NCI-H446 (cell line): Measurements from ENCODE around the gene HRH2.
"Not testable (repeated sequence)": the region's sequence is repeated elsewhere in the genome, so short reads cannot be mapped to it uniquely, and the experiment has no call there.

Source experiments
- DNase-seq, 2 experiments: peaks; one replicate each; lab custom pipeline; 2025; lab: John Stamatoyannopoulos, UW

Gene HRH2

GRCh38 chr5:175646251-175646650 is 11.6 kb upstream of the HRH2 start:
- DNase-seq, result no peak

- no peak for DNase-seq
Observed at GRCh38 chr5:175649967-175650366, 7.9 kb upstream of the HRH2 start.

GRCh38 chr5:175650430-175651205 is 7.3 kb upstream of the HRH2 start:
- not testable (repeated sequence) for DNase-seq

GRCh38 chr5:175652741-175653663 is 4.9 kb upstream of the HRH2 start:
- DNase-seq, result no peak

- no peak for DNase-seq
Observed at GRCh38 chr5:175653763-175654162, 4.1 kb upstream of the HRH2 start.

- DNase-seq, result no peak
Observed at GRCh38 chr5:175654339-175654738, 3.5 kb upstream of the HRH2 start.

- DNase-seq, result no peak
Observed at GRCh38 chr5:175654807-175655206, 3.1 kb upstream of the HRH2 start.

- DNase-seq, result no peak
Observed at GRCh38 chr5:175655411-175655810, 2.5 kb upstream of the HRH2 start.

GRCh38 chr5:175656966-175657365 is 905 bp upstream of the HRH2 start:
- no peak for DNase-seq

GRCh38 chr5:175658299-175659145 is 651 bp downstream of the HRH2 start:
- no peak for DNase-seq

GRCh38 chr5:175659546-175660253 is 1.8 kb downstream of the HRH2 start:
- DNase-seq, result no peak

- DNase-seq, result no peak
Observed at GRCh38 chr5:175663186-175664184, 5.6 kb downstream of the HRH2 start.

- DNase-seq, result no peak
Observed at GRCh38 chr5:175664723-175665122, 6.9 kb downstream of the HRH2 start.

- no peak for DNase-seq
Observed at GRCh38 chr5:175666216-175666615, 8.3 kb downstream of the HRH2 start.

- DNase-seq, result no peak
Observed at GRCh38 chr5:175668006-175668405, 10.1 kb downstream of the HRH2 start.

GRCh38 chr5:175670372-175670771 is 12.5 kb downstream of the HRH2 start:
- no peak for DNase-seq

- no peak for DNase-seq
Observed at GRCh38 chr5:175671013-175671412, 13.1 kb downstream of the HRH2 start.

- no peak for DNase-seq
Observed at GRCh38 chr5:175672976-175673648, 15.2 kb downstream of the HRH2 start.

GRCh38 chr5:175674731-175675346 is 17.0 kb downstream of the HRH2 start:
- no peak for DNase-seq
